Measurements from ENCODE around the gene CEP19. TPM values are rescaled to one million over a fixed set of nuclear protein-coding genes. Genes with fewer than 3 reads are reported as not detected.

Gene CEP19
- total and polyA plus RNA-seq, 7 donors = 0.76 to 2.6 (median 1.6) TPM

DNA sequence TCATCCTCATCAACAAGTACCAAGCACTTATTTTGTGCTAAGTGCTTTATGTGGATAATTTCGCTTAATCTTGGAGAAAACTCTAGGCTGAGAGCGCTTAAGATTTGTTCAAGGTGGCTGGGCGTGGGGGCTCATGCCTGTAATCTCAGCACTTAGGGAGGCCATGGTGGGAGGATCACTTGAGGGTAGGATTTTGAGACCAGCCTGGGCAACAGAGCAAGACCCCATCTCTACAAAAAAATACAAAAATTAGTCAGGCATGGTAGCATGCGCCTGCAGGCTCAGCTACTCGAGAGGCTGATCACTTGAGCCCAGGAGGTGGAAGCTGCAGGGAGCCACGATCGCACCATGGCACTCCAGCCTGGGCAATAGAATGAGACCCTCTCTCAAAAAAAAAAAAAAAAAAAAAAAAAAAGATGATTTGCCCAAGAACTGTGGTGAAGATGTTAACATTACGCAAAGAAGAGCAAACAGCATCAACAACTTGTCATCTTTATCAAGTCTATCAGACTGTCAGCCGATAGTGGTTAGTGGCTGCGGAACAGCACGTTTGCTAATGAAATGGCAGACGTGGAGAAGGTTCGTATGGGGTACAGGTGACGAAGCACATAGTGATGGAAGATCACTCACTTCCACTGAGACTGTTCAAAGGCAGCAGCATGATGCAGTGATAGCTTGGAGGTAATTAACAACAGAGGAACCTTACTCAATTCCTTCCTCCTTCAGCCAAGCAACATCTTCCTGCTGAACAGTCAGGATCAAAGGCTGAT is 44.8 kb downstream of the CEP19 start:
- no peaks in the 10 kb centered on the region for H3K27me3 ChIP-seq
- intact Hi-C loops (cut with DNase I) = no loop called here
- H3K9me3 ChIP-seq = no peaks in the 10 kb centered on the region
- DNase-seq = no peak
- no peak overlapping the region for H3K4me3 ChIP-seq
- 93 to 94% methylated on average over 14 of the region's 14 CpGs for WGBS, 2 donors
- peaks cover 0 to 3% (median 0%) of the 10 kb centered on the region in 4 donors for H3K4me1 ChIP-seq
- TF ChIP-seq POLR2AphosphoS5 (IDR thresholded peaks at IDR 0.05) (no peak), EP300 (IDR thresholded peaks at IDR 0.05) (no peak), POLR2A (IDR thresholded peaks at IDR 0.05) (no peak)
- TF ChIP-seq, protein P1, sequence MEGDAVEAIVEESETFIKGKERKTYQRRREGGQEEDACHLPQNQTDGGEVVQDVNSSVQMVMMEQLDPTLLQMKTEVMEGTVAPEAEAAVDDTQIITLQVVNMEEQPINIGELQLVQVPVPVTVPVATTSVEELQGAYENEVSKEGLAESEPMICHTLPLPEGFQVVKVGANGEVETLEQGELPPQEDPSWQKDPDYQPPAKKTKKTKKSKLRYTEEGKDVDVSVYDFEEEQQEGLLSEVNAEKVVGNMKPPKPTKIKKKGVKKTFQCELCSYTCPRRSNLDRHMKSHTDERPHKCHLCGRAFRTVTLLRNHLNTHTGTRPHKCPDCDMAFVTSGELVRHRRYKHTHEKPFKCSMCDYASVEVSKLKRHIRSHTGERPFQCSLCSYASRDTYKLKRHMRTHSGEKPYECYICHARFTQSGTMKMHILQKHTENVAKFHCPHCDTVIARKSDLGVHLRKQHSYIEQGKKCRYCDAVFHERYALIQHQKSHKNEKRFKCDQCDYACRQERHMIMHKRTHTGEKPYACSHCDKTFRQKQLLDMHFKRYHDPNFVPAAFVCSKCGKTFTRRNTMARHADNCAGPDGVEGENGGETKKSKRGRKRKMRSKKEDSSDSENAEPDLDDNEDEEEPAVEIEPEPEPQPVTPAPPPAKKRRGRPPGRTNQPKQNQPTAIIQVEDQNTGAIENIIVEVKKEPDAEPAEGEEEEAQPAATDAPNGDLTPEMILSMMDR (IDR thresholded peaks at IDR 0.05) = no peak
- no peaks in the 10 kb centered on the region for H3K36me3 ChIP-seq
- no peak overlapping the region for H3K27ac ChIP-seq

DNA sequence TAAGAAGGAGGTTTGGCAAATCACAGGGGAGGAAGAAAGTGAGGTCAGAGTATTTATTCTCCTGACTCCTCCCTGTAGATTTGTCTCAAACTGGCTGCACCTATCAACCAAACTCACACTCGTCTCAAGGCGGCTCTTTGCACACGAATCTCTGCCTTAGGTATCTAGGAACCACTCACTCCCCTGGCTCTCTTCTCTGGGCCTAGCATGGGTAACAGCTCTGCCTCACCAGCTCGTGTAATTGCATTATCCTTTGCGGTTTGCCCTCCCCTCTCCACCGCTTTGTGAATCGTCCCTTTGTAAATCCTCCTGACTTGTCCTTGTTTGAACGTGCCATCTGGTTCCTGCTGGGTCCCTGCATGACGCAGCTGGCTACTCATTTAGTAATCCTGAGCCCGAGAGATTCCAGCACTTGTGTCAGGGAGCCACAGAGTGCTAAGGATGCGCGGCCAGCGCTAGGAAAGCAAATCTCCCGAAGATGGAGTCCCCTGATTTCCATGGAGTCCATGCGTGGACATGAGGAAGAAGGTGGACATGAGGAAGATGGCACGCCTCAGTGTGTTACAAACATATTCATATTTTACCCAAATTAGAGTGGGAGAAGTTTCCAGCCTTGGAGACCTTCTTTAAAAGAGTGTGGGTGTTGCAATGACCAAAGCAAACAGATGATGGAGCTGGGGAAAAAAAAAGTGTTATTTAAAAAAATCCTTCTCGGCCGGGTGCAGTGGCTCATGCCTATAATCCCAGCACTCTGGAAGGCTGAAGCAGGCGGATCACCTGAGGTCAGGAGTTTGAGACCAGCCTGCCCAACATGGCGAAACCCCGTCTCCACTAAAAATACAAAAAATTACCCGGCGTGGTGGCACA is 45.8 kb downstream of the CEP19 start:
- no peak overlapping the region for H3K4me3 ChIP-seq
- H3K36me3 ChIP-seq = no peaks in the 10 kb centered on the region
- no peaks in the 10 kb centered on the region for H3K9me3 ChIP-seq
- peaks cover 0 to 3% (median 0%) of the 10 kb centered on the region in 4 donors for H3K4me1 ChIP-seq
- H3K27ac ChIP-seq = no peak overlapping the region
- TF ChIP-seq EP300 (IDR thresholded peaks at IDR 0.05) = no peak
- TF ChIP-seq, protein P1 (IDR thresholded peaks at IDR 0.05) = no peak
- peak in 1 of 4 donors; percentile 30 for TF ChIP-seq POLR2AphosphoS5 (IDR thresholded peaks at IDR 0.05)
- no peak for TF ChIP-seq POLR2A (IDR thresholded peaks at IDR 0.05)
- H3K27me3 ChIP-seq = no peaks in the 10 kb centered on the region
- DNase-seq = no peak
- WGBS, 2 donors = 48 to 68% methylated on average over 23 of the region's 23 CpGs
- intact Hi-C loops (cut with DNase I) = no loop called here

DNA sequence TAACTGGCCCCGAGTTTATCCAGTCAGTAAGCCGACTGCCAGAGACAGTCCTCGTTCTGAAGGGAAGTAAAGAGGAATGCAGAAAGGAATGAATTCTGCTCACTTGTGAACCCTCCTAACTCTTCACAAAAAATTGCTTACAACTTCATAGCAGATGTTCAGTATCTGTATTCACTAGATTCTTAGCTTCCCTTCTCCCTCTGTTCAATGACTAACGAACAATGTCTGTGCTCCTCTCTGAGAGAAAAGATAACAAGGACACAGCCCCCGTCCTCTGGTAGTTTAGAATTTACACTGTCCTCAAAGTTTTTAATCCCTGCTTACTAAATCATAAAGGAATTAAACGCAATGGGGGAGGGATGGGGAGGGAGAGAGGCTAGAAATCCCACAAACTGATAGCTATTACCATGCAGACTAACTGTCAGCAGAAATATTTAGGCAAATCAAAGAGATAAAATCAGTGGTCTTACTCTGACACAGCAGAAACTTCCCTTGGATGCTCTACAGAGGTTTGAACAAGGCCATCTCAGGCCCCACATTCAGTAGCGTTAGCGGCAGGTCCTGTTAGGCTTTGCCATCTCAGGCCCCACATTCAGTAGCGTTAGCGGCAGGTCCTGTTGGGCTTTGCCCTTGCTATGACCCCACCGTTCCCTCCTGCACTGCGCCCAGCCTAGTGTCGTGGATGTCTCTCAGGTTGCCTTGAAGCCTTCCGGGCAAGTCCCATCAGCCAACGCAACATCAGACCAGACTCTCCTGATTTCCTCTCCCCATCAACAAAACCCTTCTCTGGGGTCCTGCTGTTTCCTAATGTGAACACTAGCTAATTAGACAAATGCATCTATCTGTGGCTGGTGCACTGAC is 49.1 kb downstream of the CEP19 start:
- Histone ChIP-seq H3K27ac (no peak overlapping the region), H3K36me3 (peaks cover 0 to 6% (median 0%) of the 10 kb centered on the region in 4 donors), H3K4me3 (no peak overlapping the region), H3K4me1 (peaks cover 0 to 3% (median 0%) of the 10 kb centered on the region in 4 donors), H3K9me3 (no peaks in the 10 kb centered on the region), H3K27me3 (no peaks in the 10 kb centered on the region)
- DNase-seq = no peak
- 73 to 80% methylated on average over 15 of the region's 15 CpGs for WGBS, 2 donors
- intact Hi-C loops (cut with DNase I) = no loop called here
- TF ChIP-seq EP300 (IDR thresholded peaks at IDR 0.05) = no peak
- no peak for TF ChIP-seq POLR2A (IDR thresholded peaks at IDR 0.05)
- TF ChIP-seq, protein P1 (IDR thresholded peaks at IDR 0.05) = no peak
- TF ChIP-seq POLR2AphosphoS5 (IDR thresholded peaks at IDR 0.05) = no peak

DNA sequence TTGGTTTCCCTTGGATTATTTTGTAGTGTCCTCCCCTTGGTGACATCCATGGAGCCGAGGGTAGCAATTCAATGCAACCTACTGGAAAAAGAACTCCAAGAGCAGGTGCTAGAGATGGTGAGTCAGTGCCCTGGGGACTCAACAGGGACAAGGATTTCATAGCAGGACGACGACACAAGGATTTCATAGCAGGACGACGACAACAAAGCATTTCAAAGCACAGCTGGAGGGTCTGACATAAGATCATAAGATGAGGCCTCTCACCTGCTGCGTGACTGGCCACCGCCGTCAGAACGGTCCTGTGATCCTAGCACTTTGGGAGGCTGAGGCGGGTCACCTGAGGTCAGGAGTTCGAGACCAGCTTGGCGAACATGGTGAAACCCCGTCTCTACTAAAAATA is 50.0 kb downstream of the CEP19 start:
- TF ChIP-seq POLR2A (IDR thresholded peaks at IDR 0.05) (no peak), EP300 (IDR thresholded peaks at IDR 0.05) (no peak), POLR2AphosphoS5 (IDR thresholded peaks at IDR 0.05) (no peak)
- TF ChIP-seq, protein P1 (IDR thresholded peaks at IDR 0.05) = no peak
- H3K27ac ChIP-seq = no peak overlapping the region
- H3K4me3 ChIP-seq = no peak overlapping the region
- H3K36me3 ChIP-seq = peaks cover 0 to 6% (median 0%) of the 10 kb centered on the region in 4 donors
- 90 to 93% methylated on average over 13 of the region's 13 CpGs for WGBS, 2 donors
- H3K27me3 ChIP-seq = no peaks in the 10 kb centered on the region
- intact Hi-C loops (cut with DNase I) = no loop called here
- H3K9me3 ChIP-seq = no peaks in the 10 kb centered on the region
- no peak for DNase-seq
- peaks cover 0 to 3% (median 0%) of the 10 kb centered on the region in 4 donors for H3K4me1 ChIP-seq

Data from sigmoid colon (tissue), 7 donors.